Ovary (tissue), 9 donors: Measurements from ENCODE around the gene NHLRC4. TPM values are rescaled to one million over a fixed set of nuclear protein-coding genes. Genes with fewer than 3 reads are reported as not detected.

Source experiments
- DNase-seq, 5 donors: peaks; one replicate each; pipeline ENCODE4 v3.0.0-alpha.2; 2019 to 2020
- H3K27ac ChIP-seq, 2 donors: fragments of 200-600 bp; one replicate each; pipeline versions ENCODE4 v1.5.1 to v1.8.0; 2019 to 2022
- H3K27me3 ChIP-seq: fragments of 200-600 bp; one replicate; pipeline ENCODE4 v1.8.0; 2022
- H3K36me3 ChIP-seq: fragments of 200-600 bp; sonication (generic); one replicate; pipeline ENCODE4 v1.5.1; 2019
- H3K4me1 ChIP-seq: one replicate; pipeline ENCODE4 v1.8.1; 2013; ENCODE audit warnings: mild to moderate bottlenecking, moderate library complexity; ENCODE audit not compliant: insufficient read depth
- H3K4me3 ChIP-seq: fragments of 200-600 bp; sonication (generic); one replicate; pipeline ENCODE4 v1.5.1; 2017
- H3K9me3 ChIP-seq, 2 donors: fragments of 200-600 bp in 1 of 2; sonication (generic) in 1 of 2; one replicate each; pipeline versions ENCODE4 v1.5.1 to v1.8.1; 2013 to 2019; ENCODE audit warnings: mild to moderate bottlenecking in 1 of 2, moderate library complexity in 1 of 2
- CTCF ChIP-seq, 3 donors: fragments of 450-650 bp in 2 of 3; fragments of 200-600 bp in 1 of 3; IDR thresholded peaks; one replicate each; pipeline versions ENCODE4 v1.5.1 to v1.8.0; 2016 to 2022; ENCODE audit warnings: antibody characterized with exemption in 3 of 3, mild to moderate bottlenecking in 1 of 3
- EP300 ChIP-seq: sonication (generic); formaldehyde crosslinking; IDR thresholded peaks from one replicate; pipeline ENCODE4 v1.6.1; 2017; ENCODE audit warnings: antibody characterized with exemption
- POLR2A ChIP-seq: fragments of 450-650 bp; IDR thresholded peaks from one replicate; pipeline ENCODE4 v1.6.1; 2017; ENCODE audit warnings: antibody characterized with exemption, mild to moderate bottlenecking, moderate library complexity
- WGBS, 3 donors: extraction: QIAGEN DNeasy Blood & Tissue Kit in 1 of 3; methylation state at CpG; one replicate each; pipeline versions ENCODE4 v1.1.5 to v1.1.7; 2013 to 2017; 5-methylcytosine and 5-hydroxymethylcytosine counted together
- intact Hi-C, 4 donors: fragments of 100-400 bp; cut with DNase I; formaldehyde crosslinking; loops; one replicate each; pipeline versions ENCODE4 v1.11.0 to v1.15.1; 2022 to 2023
- polyA plus RNA-seq, 2 donors: library from polyadenylated mRNA; stranded (reverse); fragments of 200-250 nt in 1 of 2; fragments of 350-450 nt in 1 of 2; fragmentation: Illumina TruSeq in 1 of 2; extraction: RNeasy Lipid Tissue Mini Kit (QIAGEN cat#74804) in 1 of 2; gene quantifications; one replicate each; pipeline ENCODE4 v1.2.3, GENCODE V29; 2013 to 2014
- total RNA-seq, 7 donors: library from RNA; depleted of rRNA in 2 of 7; stranded (reverse); fragments of >200 nt in 2 of 7; fragmentation: NEBNext Ultra II Directional in 3 of 7; extraction: Animal tissue kit (Norgen Biotek cat#: 25700) in 3 of 7; gene quantifications; one replicate each; pipeline versions ENCODE4 v1.1.0 to v1.2.4, GENCODE V29; 2016 to 2023
- donor health status: DM: no; HTN: no; CAD: no; lungs with moderate emphysema.
- donor health status: DM: no; HTN: no; CAD: no.
- donor health status: Bipolar disorder and iron deficiency.
- donor health status: DM: yes; HTN: yes; CAD: no.
- donor health status: DM: no; HTN: no; CAD: no.
- donor health status: DM: yes; HTN: yes; CAD: no.

NHLRC4 gene
- total and polyA plus RNA-seq, 9 donors: 0.53 to 15.4 (median 5.0) TPM

- no peak for DNase-seq
- peaks cover 42% of the 10 kb centered on the region for H3K4me1 ChIP-seq
- WGBS, 3 donors: 71 to 90% (median 77%) methylated on average over 14 to 35 of the region's 35 CpGs
- peak overlapping the region; percentile 25 to 80 for H3K27ac ChIP-seq
- no peaks in the 10 kb centered on the region for H3K9me3 ChIP-seq
- H3K27me3 ChIP-seq: no peaks in the 10 kb centered on the region
- no peak overlapping the region for H3K4me3 ChIP-seq
- intact Hi-C loops: loop anchor here in 1 of 4 donors (5.0 kb wide), 1 partner anchor 100 kb away; the partner anchor contains the start of gene RHOT2
- no peak for TF ChIP-seq CTCF (IDR thresholded peaks at IDR 0.05)
- TF ChIP-seq EP300: no peak
- no peak for TF ChIP-seq POLR2A
- no peaks in the 10 kb centered on the region for H3K36me3 ChIP-seq
Measured at GRCh38 chr16:567373-568256, 810 bp downstream of the NHLRC4 start.

- WGBS, 3 donors: 52 to 66% (median 55%) methylated on average over 4 to 11 of the region's 11 CpGs
- intact Hi-C loops: loop anchor here in 1 of 4 donors (5.0 kb wide), 1 partner anchor 99 kb away; the partner anchor contains the start of gene RHOT2
- Histone ChIP-seq H3K27me3 (no peaks in the 10 kb centered on the region), H3K27ac (peak overlapping the region; percentile 62 to 89), H3K4me3 (no peak overlapping the region), H3K4me1 (peaks cover 42% of the 10 kb centered on the region), H3K36me3 (no peaks in the 10 kb centered on the region), H3K9me3 (no peaks in the 10 kb centered on the region)
- DNase-seq: no peak
- TF ChIP-seq EP300 (no peak), POLR2A (no peak), CTCF (IDR thresholded peaks at IDR 0.05) (no peak)
Measured at GRCh38 chr16:568401-569258, 1.8 kb downstream of the NHLRC4 start.

- no peaks in the 10 kb centered on the region for H3K9me3 ChIP-seq
- no peaks in the 10 kb centered on the region for H3K27me3 ChIP-seq
- TF ChIP-seq EP300 (no peak), POLR2A (no peak), CTCF (IDR thresholded peaks at IDR 0.05) (no peak)
- intact Hi-C loops: loop anchor here in 1 of 4 donors (5.0 kb wide), 1 partner anchor 98 kb away; the partner anchor contains the start of gene RHOT2
- peak within 1 kb of the TSS; percentile 61 for H3K4me3 ChIP-seq
- H3K36me3 ChIP-seq: no peaks in the 10 kb centered on the region
- WGBS, 3 donors: 1% methylated on average over 36 to 87 of the region's 87 CpGs
- DNase-seq: peak; percentile 80 to 87 (median 83)
- peaks cover 42% of the 10 kb centered on the region for H3K4me1 ChIP-seq
- peak within 1 kb of the TSS; percentile 62 to 89 for H3K27ac ChIP-seq
Measured at GRCh38 chr16:569445-570254, 2.8 kb downstream of the NHLRC4 start, which contains the start of gene PIGQ. PIGQ (plus strand) TSS chr16:569968; CDS start chr16:574075, 4,107 bp downstream.
